ENCODE results near the gene RALGPS2.
A peak's percentile ranks its signal among the peaks of the same experiment; 100 is the strongest.

Gene RALGPS2

GRCh38 chr1:178684542-178685000, 40.5 kb upstream of the RALGPS2 start:
- no peak overlapping the region for H3K4me3 ChIP-seq (ENCODE audit: low read depth, low read length)
- peak; percentile 97 for DNase-seq (ENCODE audit: low read depth)
- no peak for TF ChIP-seq CTCF (conservative IDR thresholded peaks at IDR 0.05; ENCODE audit: low read depth, low read length)

- H3K4me3 ChIP-seq (ENCODE audit: low read depth, low read length), result no peak overlapping the region
- no peak for TF ChIP-seq CTCF (conservative IDR thresholded peaks at IDR 0.05; ENCODE audit: low read depth, low read length)
- DNase-seq (ENCODE audit: low read depth), result no peak
These were observed 38.6 kb upstream of the RALGPS2 start for GRCh38 chr1:178686407-178686806.

GRCh38 chr1:178688244-178688643, 36.8 kb upstream of the RALGPS2 start:
- TF ChIP-seq CTCF (conservative IDR thresholded peaks at IDR 0.05; ENCODE audit: low read depth, low read length), result no peak
- peak; percentile 70 for DNase-seq (ENCODE audit: low read depth)
- no peak overlapping the region for H3K4me3 ChIP-seq (ENCODE audit: low read depth, low read length)

- no peak overlapping the region for H3K4me3 ChIP-seq (ENCODE audit: low read depth, low read length)
- no peak for TF ChIP-seq CTCF (conservative IDR thresholded peaks at IDR 0.05; ENCODE audit: low read depth, low read length)
- no peak for DNase-seq (ENCODE audit: low read depth)
These were observed 35.3 kb upstream of the RALGPS2 start for GRCh38 chr1:178689769-178690168.

GRCh38 chr1:178690496-178690895, 34.5 kb upstream of the RALGPS2 start:
- no peak overlapping the region for H3K4me3 ChIP-seq (ENCODE audit: low read depth, low read length)
- no peak for TF ChIP-seq CTCF (conservative IDR thresholded peaks at IDR 0.05; ENCODE audit: low read depth, low read length)
- no peak for DNase-seq (ENCODE audit: low read depth)

GRCh38 chr1:178692564-178693327, 32.3 kb upstream of the RALGPS2 start:
- no peak for TF ChIP-seq CTCF (conservative IDR thresholded peaks at IDR 0.05; ENCODE audit: low read depth, low read length)
- H3K4me3 ChIP-seq (ENCODE audit: low read depth, low read length), result no peak overlapping the region
- no peak for DNase-seq (ENCODE audit: low read depth)

GRCh38 chr1:178693366-178693765, 31.7 kb upstream of the RALGPS2 start:
- TF ChIP-seq CTCF (conservative IDR thresholded peaks at IDR 0.05; ENCODE audit: low read depth, low read length), result peak; percentile 35
- DNase-seq (ENCODE audit: low read depth), result peak; percentile 25
- H3K4me3 ChIP-seq (ENCODE audit: low read depth, low read length), result no peak overlapping the region

Data from choroid plexus epithelial cell (primary cell).